ENCODE data around the gene ZRANB3. TPM values are rescaled to one million over a fixed set of nuclear protein-coding genes. Genes with fewer than 3 reads are reported as not detected.

Gene ZRANB3
- total and polyA plus RNA-seq, 2 of the 13 experiments (the other 11 are each of a cell fraction or from before 2014, with no cell fraction given) = 5.8 to 25.2 TPM

- TF ChIP-seq SNAPC4 (CRISPR knock-in tag; IDR thresholded peaks at IDR 0.05) = 0 out of 2 replicates have a peak, but pooled peaks have one; percentile 69
- no peak for TF ChIP-seq ZBTB8A (CRISPR knock-in tag; IDR thresholded peaks at IDR 0.05; ENCODE audit: borderline replicate concordance, low read depth)
- TF ChIP-seq HNRNPL (IDR thresholded peaks at IDR 0.05; ENCODE audit: low read depth, low read length) = peak; percentile 83
- TF ChIP-seq ZBTB4 (CRISPR knock-in tag; IDR thresholded peaks at IDR 0.05; ENCODE audit: borderline replicate concordance) = no peak
- TF ChIP-seq ZNF33B (CRISPR knock-in tag; IDR thresholded peaks at IDR 0.05) = no peak
- TF ChIP-seq ZNF792 (CRISPR knock-in tag; IDR thresholded peaks at IDR 0.05) = 0 out of 2 replicates have a peak, but pooled peaks have one; percentile 63
- peak; percentile 50; the same call in 1 of the 2 replicates for TF ChIP-seq PHF20 (CRISPR knock-in tag; IDR thresholded peaks at IDR 0.05)
- no peak for TF ChIP-seq SUZ12 (IDR thresholded peaks at IDR 0.05; ENCODE audit: low read depth, low read length)
- no peak for TF ChIP-seq TEAD2 (CRISPR knock-in tag; IDR thresholded peaks at IDR 0.05)
- TF ChIP-seq PCBP2 (optimal IDR thresholded peaks at IDR 0.05; ENCODE audit: low read depth, low read length, poor library complexity, severe bottlenecking) = no peak
- TF ChIP-seq ZNF569 (CRISPR knock-in tag; IDR thresholded peaks at IDR 0.05; ENCODE audit: borderline replicate concordance) = no peak
- TF ChIP-seq TEAD3 (CRISPR knock-in tag; optimal IDR thresholded peaks at IDR 0.05; ENCODE audit: borderline replicate concordance) = no peak
- TF ChIP-seq HHEX (CRISPR knock-in tag; IDR thresholded peaks at IDR 0.05) = no peak
- no peak; the same call in none of the 2 replicates for TF ChIP-seq CREB3 (CRISPR knock-in tag; IDR thresholded peaks at IDR 0.05)
- TF ChIP-seq KLF13 (CRISPR knock-in tag; IDR thresholded peaks at IDR 0.05) = peak; percentile 91; the same call in 1 of the 2 replicates
- no peak for TF ChIP-seq HINFP (CRISPR knock-in tag; IDR thresholded peaks at IDR 0.05; ENCODE audit: low read depth)
- peak; percentile 96 for TF ChIP-seq ASH2L (IDR thresholded peaks at IDR 0.05; ENCODE audit: insufficient read length, low read depth, low read length)
- TF ChIP-seq IRF2 (CRISPR knock-in tag; IDR thresholded peaks at IDR 0.05) = no peak
Observed at GRCh38 chr2:135531231-135532197, 496 bp upstream of the ZRANB3 start, which contains the start of gene R3HDM1 (continued).

Data from HepG2 (cell line).